NCI-H748 (cell line): Measurements from ENCODE around the gene MAD1L1.
A peak's percentile ranks its signal among the peaks of the same experiment; 100 is the strongest.
"Not testable (repeated sequence)": the region's sequence is repeated elsewhere in the genome, so short reads cannot be mapped to it uniquely, and the experiment has no call there.

Experiments used
- DNase-seq: peaks from one replicate; lab custom pipeline; 2025; ENCODE audit not compliant: unreplicated experiment; lab: John Stamatoyannopoulos, UW

MAD1L1 gene

DNA sequence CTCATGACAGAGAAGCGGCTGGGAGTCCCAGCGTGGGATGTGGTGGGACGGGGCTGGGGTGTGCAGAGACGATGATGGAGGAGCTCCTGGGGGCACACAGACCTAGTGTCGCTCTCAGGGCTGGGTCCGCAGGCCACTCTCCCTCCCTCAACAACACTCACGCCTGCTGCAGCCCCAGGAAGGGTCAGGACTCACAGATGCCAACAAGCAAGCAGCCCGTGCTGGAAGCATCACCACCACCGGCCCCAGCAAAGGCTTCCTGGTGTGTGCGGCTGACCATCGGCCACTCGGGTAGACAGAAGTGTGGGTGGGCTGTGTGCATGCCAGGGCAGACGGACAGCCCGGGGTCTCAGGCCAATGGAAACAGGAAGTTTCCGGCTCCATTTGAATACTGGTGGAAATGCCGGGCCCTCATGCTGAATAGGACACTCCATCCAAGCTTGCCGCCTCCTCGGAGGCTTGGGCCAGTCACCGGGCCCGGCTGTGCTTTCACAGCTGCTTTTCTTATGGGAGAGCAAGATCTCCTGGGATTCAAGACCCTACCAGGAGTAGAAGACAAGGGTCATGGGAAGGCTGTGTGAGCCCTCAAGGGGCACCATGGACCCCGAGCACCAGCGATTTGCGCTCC, 384.6 kb downstream of the MAD1L1 start:
- no peak for DNase-seq

DNA sequence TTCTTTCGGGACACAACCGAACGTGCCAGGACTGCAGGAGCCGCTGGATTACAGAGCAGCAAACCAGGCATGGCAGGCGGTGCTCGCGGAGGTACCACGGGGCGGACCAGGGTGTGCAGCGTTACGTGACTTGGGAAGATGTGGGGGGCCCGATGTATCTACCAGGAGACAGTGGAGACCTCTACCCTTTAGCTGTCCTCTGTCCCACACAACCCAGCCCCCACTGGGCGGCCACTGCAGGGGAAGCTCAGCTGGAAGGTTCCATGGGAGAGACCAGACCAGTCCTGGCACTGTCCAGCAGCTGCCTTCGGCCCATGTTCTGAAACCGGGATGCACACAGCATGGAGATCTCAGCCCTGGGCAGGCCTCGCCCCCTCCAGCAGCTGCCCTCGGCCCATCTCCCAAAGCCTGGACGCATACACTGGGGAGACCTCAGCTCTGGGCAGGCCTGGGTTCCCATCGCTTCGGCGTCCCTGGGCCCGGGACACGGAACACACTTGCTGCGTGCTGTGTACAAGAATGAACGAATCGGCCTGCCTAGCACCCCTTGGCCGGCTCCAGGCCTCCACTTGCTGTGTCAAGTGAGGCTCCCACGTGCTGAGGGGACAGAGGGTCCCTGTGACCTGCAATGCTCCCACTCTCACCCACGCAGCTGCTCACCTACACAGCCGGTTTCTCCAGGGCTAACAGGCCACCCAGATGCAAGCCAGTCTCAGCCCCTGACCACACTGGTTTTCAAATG, 385.3 kb downstream of the MAD1L1 start:
- no peak for DNase-seq

DNA sequence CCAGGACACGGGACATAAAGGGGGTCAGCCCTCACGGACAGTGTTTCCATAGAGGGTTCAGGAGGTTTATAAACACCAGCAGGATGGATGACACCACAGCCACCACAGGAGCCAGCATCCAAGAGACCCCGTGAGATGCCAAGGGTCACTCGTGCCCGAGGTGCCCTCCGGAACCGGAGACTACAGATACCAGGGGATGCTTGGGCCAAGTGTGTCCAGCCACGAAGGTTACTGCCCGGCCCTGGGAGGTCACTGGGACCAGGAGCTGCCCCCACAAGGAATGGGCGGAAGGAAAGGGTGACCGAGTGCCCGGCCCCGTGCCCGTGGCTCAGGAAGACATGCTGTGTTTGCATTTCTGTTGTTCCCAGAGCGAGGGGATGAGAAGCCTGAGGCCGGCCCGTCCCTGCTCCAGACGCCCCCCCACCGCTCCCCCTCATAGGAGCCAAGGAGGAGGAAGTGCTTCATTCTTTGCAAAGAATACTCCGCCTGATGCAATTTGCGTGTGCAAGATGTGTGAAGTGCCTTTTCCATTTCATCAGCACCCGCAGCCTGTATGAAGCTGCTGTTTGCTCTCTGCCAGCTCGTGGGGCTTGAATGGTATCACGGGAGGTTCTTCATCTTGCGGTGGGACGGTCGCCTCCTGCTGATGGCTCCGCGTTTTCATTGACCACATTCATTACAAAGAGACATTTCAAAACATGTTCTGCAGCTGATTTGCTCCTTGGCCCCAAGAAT, 386.2 kb downstream of the MAD1L1 start:
- no peak for DNase-seq

DNA sequence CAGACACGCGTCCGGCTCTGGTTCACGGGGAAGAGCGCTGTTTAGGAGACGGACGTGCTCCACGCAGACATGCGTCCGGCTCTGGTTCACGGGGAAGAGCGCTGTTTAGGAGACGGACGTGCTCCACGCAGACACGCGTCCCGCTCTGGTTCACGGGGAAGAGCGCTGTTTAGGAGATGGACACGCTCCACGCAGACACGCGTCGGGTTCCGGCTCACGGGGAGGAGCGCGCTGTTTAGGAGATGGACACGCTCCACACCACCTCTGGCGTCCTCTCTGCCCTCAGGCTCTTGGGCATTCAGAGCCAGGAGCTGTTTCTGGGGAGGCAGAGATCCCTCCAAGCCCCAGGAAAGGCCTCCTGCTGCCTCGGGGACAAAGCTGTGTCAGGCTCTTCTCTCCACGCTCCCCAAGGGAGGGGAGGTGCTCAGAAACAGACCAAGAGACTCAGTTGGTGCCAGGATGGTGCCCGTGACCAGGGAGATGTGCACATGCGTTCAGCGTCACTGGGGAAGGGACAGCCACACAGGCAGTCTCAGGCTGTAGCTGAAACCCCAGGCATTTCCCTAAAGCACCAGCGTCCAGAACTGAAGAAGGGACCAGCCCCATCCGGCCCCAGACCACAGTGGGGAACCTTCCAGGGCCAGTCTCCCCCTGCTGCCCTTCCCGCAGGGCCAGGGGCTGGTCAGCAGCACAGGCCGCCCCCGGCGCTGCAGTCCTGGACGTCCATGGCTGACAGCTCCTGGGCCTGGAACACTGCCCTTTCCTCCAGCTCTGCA, 387.0 kb downstream of the MAD1L1 start:
- DNase-seq = no peak

DNA sequence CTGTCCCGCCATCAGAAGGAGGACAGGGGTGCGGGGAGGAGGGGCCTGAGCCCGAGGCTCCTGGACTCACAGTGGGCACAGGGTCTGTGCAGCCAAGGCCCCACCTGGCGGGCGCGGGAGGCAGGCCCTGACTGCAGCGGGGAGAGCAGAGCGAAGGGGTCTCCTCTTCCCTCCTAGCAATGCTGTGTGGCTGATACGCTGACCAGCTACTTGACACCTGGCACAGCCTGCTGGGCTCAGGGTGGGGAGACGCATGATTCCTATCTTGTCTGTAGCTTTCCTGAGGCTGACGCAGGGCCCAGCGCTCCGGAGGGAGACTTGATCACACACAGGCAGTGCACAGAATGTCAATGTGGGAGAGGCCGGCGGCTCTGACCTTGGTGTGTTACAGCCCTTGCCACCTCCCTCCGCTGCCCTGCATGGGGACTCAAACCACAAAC, 387.8 kb downstream of the MAD1L1 start:
- DNase-seq = no peak

DNA sequence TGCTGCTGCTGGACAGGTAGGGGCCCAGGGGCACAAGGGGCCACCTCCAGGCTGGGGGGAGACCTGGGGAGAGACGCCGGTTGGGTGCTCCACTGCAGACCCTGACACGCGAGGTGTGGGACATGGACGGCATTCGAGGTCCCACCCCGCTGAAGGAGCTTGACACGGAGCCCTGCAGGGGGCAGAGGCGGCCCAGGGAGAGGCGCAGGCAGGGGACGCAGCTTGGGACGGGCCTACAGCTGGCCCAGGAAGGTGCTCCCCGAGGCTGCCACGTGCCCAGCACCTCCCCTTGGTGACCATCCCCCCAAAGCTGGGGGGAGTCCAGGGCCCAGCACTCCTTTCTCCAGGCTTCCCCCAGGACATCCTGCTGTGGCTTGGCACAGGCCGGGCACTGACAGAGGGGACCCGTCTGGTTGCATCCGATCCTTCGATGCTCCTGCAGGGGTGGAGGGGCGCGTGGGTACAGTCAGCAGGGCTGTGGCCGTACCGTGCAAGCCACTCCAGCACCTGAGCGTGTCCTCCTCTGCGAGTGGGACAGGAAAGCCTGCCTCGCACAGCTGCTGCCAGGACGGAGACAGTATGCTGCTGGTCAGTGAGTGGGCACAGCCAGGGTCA, 388.3 kb downstream of the MAD1L1 start:
- DNase-seq = no peak

DNA sequence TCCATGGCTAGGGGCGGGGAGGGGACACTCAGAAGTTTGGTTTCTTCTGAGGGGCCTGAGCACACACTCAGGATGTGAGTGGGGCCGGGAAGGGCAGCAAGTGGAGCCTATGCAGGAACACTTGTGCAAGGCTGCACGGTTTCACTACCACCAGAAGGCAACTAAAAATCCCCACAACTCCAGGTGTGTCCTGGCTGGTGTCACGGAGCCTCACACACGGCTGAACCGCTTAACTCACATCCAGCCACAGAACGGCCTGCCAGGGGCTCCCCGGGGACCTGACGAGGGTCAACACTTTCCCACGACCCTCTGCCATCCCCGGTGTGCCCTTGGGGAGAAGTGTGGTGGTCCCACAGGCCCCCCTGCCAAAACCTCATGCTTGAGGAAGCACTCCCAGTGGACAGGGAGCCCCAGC, 388.8 kb downstream of the MAD1L1 start:
- DNase-seq = no peak

DNA sequence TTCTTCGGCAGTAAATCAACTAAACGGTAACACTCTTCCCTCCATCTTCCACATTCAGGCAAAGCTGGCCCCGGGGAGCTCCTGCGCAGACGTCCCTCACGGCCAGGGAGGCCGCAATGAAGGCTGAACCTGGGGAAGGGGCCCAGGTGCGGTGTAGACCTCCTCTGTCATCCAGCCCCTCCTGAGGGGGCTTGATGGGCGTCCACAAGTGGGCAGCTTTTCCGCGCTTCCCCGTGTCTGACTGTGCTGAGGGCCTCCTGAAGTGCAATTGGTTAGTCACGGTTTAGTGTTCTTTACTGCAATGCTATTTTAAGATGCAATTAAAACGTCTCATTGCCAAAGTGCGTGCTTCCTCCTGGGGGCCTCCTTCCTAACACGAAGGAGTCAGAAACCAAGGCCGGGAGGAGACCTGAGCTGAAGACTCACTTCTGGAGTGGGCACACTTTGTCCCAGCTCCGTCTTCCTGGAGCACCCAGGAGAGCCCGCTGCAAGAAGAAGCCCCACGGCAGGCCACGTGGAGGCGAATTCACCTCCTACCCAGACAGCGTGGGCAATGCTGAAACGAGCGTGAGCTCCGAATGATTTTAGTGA, 389.4 kb downstream of the MAD1L1 start:
- DNase-seq = no peak

DNA sequence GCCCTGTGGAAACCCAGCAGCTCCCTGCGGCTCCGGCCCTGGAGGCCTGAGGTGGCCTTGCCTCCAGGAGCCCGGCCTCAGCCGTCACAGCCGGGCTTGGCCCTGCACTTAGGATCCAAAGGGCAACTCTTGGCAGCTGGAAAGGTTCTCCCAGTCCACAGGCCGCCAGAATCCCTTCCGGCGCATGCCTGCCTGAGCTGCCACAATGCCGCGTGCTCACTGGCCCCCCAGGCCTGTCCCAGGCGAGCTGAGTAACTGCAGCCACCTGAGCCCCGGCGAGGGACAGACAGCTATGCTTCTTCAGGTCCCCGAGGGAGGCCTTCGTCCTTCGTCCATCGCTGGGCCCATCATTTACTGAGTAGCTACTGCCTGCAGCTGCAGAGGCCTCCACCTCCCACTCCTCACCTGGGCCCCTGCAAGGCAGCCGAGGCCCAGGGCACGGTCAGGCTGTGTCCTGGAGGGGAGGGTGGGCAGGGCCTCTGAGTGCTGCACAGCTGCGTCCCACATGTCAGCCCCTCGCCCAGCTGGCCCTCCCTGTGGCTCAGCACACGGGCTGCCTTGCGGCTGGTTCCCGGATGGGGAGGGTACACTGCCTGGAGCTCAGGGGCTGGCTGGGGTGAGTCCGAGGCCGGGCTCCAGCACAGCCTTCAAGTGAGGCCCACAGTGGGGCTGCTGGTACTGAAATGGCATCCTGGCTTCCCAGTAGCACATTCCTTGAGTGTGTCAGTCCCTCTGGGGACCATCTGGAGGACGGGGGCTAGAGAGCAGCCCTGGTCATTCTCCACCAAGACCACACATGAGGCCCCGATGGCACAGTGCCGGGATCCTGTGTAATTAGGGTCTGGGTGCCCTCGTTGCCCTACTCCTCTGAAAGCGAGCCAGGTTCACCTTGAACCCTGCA, 390.2 kb downstream of the MAD1L1 start:
- DNase-seq = no peak

DNA sequence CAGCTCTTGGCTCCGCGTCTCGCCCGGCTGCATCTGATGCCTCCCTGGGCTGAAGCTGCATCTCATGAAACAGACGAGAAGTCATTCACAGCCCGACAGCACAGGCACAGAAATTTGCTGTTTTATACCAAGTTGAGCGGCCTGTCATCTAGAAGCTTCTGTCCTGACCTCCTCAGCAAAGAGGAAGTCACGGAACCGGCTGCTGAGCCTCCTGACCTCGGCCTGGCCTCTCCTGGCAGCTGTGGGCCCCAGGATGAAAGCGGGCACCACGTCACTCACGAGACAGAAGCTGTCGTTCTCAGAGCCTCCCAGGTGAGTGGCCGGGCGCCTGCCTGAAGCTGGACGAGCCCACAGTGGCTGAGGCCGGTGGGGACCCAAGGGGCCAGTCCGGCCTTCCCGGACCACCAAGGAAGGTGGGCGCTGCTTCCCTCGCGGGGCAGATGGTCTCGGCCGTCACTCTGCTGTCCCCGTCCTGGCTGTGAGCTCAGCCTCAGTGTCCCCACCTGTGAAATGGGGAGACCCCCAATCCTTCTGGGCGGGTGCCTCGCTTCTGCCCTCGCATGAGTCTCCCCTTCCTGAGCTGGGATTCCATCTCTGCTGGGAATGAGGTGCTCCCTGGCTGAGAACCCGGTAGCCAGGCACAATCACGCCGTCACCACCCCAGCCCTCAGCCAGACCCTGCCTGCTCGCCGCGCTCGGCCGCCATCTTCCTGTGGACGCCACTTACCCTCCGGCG, 391.3 kb downstream of the MAD1L1 start:
- not testable (repeated sequence) for DNase-seq

DNA sequence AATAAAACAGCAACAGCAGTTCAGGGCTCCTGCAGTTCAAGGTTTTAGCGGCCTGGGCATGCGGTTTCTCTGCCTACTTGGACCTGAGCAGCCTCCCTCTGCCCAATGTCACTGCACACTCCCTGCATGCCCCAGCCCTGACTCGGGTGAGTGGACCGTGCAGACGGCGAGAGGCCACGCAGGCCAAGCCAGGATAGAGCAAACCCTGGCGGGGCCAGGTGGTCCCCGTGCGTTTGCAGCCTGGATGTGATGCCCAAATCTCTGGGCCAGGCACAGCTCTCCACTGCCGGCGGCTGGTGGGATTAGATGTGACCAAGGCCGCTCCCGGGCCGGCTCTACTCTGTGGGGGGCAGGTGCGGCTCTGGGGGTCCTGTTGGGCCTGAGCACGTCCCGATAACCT, 392.0 kb downstream of the MAD1L1 start:
- DNase-seq = not testable (repeated sequence)

DNA sequence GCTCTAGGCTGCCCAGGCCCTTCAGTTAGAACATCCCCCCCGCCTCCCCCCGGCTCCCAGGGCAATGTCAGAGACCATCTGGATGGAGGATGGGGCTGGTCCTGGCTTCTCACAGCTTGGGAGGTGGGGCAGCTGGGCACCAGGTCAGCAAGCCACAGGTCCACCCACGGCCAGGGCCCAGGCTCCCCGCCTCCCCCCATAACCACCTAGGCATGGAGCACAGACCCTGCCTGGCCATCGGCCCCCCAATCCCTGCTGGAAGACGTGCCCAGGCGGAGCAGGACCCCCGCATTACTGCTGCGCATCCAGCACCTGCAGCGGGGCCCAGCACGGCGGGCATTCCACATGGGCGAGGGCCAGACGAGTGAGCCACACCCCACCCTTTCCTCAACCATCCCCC, 393.0 kb downstream of the MAD1L1 start:
- no peak for DNase-seq

DNA sequence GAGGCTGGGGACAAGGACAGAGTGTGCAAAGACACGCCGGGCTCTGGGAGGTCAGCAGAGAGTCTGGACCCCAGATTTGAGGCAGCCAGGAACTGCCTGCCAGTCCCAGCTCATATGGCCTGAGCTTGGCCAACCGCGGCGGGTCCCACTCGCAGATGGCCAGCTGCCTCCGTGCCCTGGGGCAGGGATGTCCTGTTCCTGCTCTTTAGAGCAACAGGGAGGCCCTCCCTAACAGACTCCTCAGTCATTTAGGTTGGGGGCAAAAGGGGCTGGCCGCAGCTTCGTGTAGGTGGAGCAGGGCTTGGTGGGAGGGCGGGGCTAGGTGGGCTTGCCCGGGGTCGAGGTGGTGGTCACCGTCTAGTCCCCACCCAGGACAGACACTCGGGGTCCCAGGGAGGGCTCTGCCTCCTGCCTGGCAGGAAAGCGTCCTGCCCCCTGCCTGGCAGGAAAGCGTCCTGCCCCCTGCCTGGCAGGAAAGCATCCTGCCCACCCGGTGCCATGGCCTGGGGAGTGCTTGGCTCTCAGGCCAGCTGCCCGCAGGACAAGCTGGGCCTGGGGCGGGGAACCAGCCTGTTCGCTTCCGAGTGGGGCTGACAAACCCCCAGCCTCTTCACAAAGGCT, 393.7 kb downstream of the MAD1L1 start:
- not testable (repeated sequence) for DNase-seq

DNA sequence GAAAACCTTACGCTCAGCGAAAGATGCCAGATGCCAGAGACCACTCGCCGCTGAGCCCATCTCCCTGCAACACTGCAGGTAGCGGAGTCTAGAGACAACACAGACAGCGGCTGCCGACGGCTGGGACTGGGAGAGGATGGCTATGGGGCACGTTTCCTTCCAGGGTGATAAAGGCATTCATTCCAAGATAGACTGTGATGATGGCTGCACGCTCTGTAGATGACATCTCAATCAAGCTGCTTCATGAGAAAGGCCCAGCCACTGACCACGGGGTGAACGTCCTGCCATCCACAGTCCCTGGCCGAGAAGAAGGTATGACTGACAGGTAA, 394.2 kb downstream of the MAD1L1 start:
- not testable (repeated sequence) for DNase-seq

DNA sequence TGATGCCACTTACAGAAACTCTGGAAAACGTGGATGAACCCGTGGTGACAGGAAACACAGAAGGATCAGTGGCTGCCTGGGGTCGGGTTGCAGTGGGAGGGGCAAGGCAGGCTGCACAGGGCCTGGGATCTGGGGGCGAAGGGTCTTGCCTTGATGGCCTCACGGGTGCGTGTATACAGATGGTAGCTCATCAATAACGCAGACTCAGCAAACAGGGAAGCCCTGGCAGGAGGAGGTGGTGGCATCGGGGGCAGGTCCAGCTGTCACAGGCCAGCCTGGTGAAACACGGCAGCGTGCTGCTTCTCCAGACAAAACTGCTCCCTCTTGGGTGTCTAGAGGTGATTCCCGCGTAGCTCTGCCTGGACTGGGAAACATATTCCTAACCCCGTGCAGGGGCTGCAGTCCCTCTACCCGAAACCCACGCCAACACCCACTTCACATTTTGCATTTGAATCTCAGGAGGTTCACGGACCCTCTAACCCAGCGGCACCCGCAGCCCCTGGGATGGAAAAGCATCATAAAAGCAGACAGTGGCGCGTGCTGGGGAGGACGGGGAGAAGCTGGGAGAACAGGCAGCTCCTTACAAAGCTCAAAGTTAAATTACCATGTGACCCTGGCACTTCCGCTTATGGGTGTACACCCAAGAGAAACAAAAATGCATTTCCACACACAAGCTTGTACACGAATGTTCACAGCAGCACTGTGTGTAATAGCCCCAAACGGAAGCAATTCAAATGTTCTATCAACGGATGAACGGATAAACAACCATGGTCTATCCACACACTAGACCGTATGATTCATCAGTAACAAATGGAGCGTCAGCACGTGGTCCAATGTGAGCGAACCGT, 394.8 kb downstream of the MAD1L1 start:
- DNase-seq = peak; percentile 13

DNA sequence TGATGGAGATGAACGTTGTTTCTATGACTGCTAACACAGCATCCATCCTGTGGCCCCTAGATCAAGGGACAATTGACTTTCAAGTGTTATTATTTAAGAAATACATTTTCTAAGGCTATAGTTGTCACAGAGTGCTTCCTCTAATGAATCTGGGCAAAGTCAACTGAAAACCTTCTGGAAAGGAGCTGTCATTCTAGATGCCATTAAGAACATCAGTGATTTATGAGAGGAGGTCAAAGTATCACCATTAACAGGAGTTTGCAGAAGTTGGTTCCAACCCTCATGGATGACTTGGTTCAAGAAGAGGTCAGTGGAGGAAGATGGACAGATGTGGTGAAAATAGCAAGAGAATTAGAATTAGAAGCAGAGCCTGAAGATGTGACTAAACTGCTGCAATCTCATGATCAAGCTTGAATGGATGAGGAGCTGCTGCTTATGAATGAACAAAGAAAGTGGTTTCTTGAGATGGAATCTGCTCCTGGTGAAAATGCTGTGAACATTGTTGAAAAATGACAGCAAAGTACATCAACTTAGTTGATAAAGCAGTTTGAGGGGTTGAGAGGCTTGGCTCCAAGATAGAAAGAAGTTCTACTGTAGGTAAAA, 400.7 kb downstream of the MAD1L1 start:
- DNase-seq = not testable (repeated sequence)

DNA sequence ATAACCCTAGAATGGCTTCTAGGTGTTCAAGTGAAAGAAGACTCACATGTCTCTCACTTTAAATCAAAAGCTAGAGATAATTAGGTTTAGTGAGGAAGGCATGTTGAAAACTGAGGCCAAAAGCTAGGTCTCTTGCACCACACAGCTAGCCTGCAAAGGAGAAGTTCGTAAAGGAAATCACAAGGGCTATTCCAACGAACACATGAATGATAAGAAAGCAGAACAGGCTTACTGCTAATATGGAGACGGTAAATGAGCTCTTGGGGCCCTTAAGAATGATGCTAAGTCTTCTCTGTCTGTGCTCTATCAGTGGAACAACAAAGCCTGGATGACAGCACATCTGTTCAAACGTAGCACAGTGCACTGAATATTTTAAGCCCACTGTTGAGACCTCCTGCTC, 401.3 kb downstream of the MAD1L1 start:
- DNase-seq = not testable (repeated sequence)
